Measurements from ENCODE around the gene MRAS.

The MRAS gene

DNA sequence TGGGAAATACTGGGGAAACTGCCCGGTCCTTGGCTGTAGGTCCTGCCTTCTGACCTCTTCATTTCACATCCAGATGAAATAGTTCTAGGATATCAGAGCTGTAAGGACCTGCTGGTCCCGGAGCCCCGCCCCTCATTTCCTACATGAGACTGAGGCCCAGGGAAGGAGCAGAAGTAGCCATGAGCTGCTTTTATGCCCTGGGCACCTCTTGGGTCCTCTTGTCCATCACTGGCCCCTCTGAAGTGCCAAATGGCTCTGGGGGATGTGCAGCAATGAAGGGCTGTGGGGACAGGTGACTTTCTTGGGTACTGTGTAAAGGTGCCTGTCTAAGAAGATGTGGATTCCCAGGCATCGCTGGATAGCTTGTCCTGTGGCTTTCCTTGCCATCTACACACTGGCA is 45.8 kb downstream of the MRAS start:
- Histone ChIP-seq H3K27me3 (ENCODE audit: insufficient read depth, low read length) (no peaks in the 10 kb centered on the region), H3K4me3 (ENCODE audit: low read length) (no peak overlapping the region), H3K36me3 (ENCODE audit: insufficient read depth, low read length) (no peaks in the 10 kb centered on the region), H3K4me1 (ENCODE audit: insufficient read depth, low read length) (no peaks in the 10 kb centered on the region), H2AFZ (ENCODE audit: low read depth, low read length) (no peak overlapping the region), H3K9me3 (ENCODE audit: low read length) (no peaks in the 10 kb centered on the region)

DNA sequence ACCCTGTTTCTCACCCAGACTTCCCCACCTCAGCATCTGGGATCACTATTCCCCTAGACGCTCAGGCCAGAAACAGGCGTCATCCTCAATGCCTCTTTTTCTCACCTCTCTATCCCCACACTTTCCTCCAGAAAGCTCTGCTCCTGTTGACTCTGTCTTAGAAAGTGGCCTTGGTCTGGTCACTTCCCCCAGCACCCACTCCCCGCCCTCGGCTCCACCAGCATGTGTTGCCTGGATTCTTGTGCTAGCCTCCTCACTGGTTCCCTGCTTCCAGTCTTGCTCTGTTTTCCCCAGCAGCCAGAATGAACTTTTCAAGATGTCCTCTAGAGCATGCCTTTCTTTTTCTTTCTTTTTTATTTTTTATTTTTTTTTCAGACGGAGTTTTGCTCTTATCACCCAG is 46.3 kb downstream of the MRAS start:
- Histone ChIP-seq H2AFZ (ENCODE audit: low read depth, low read length) (no peak overlapping the region), H3K4me1 (ENCODE audit: insufficient read depth, low read length) (no peaks in the 10 kb centered on the region), H3K9me3 (ENCODE audit: low read length) (no peaks in the 10 kb centered on the region), H3K27me3 (ENCODE audit: insufficient read depth, low read length) (no peaks in the 10 kb centered on the region), H3K36me3 (ENCODE audit: insufficient read depth, low read length) (no peaks in the 10 kb centered on the region), H3K4me3 (ENCODE audit: low read length) (no peak overlapping the region)

GRCh38 chr3:138395865-138396751 is 47.7 kb downstream of the MRAS start:
- Histone ChIP-seq H2AFZ (ENCODE audit: low read depth, low read length) (no peak overlapping the region), H3K4me1 (ENCODE audit: insufficient read depth, low read length) (no peaks in the 10 kb centered on the region), H3K4me3 (ENCODE audit: low read length) (no peak overlapping the region), H3K36me3 (ENCODE audit: insufficient read depth, low read length) (peaks cover 7% of the 10 kb centered on the region), H3K9me3 (ENCODE audit: low read length) (no peaks in the 10 kb centered on the region), H3K27me3 (ENCODE audit: insufficient read depth, low read length) (no peaks in the 10 kb centered on the region)

GRCh38 chr3:138396752-138397410 is 48.5 kb downstream of the MRAS start:
- no peaks in the 10 kb centered on the region for H3K9me3 ChIP-seq (ENCODE audit: low read length)
- H3K36me3 ChIP-seq (ENCODE audit: insufficient read depth, low read length), result peaks cover 7% of the 10 kb centered on the region
- H3K27me3 ChIP-seq (ENCODE audit: insufficient read depth, low read length), result no peaks in the 10 kb centered on the region
- H3K4me3 ChIP-seq (ENCODE audit: low read length), result no peak overlapping the region
- H2AFZ ChIP-seq (ENCODE audit: low read depth, low read length), result no peak overlapping the region
- no peaks in the 10 kb centered on the region for H3K4me1 ChIP-seq (ENCODE audit: insufficient read depth, low read length)

GRCh38 chr3:138397983-138398382 is 49.6 kb downstream of the MRAS start:
- Histone ChIP-seq H3K27me3 (ENCODE audit: insufficient read depth, low read length) (no peaks in the 10 kb centered on the region), H3K4me3 (ENCODE audit: low read length) (no peak overlapping the region), H3K9me3 (ENCODE audit: low read length) (no peaks in the 10 kb centered on the region), H2AFZ (ENCODE audit: low read depth, low read length) (no peak overlapping the region), H3K36me3 (ENCODE audit: insufficient read depth, low read length) (peaks cover 10% of the 10 kb centered on the region), H3K4me1 (ENCODE audit: insufficient read depth, low read length) (no peaks in the 10 kb centered on the region)

DNA sequence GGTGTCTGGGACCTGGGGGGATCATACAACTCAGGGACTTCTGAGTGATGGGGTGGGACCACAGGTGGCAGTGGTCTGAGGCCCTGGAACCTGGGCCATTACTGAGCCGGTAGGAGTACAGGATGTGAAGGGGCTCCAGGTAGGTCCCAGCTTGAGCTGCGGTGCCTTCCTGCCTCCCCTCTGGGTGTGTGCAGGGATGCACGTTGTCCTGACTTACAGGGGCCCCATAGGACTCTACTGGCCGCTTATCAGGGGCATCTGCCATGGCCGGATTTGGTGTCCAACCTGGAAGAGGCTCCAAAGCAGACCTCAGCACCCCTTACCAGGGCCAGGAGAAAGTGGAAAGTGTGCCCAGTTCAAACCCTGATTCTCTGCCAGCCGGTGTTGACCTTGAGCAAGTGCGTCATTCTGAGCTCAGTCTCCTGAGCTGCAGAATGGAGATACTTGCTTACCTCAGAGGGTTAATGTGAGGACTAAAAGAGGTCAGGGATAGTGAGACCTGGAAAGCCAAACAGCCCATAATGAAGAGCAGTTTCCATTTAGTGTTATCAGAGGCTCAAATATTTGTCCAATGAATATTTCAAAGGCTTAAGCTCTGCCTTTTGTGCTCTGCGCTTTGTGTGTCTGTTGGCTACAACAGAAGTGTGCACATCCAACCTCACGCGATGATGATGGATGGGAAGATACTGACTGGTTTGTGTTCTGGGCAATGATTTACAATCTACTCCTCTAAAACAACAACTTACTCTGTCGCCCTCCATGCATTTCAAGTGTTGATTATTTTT is 50.6 kb downstream of the MRAS start:
- H3K4me1 ChIP-seq (ENCODE audit: insufficient read depth, low read length), result no peaks in the 10 kb centered on the region
- no peaks in the 10 kb centered on the region for H3K9me3 ChIP-seq (ENCODE audit: low read length)
- no peaks in the 10 kb centered on the region for H3K27me3 ChIP-seq (ENCODE audit: insufficient read depth, low read length)
- H3K4me3 ChIP-seq (ENCODE audit: low read length), result no peak overlapping the region
- no peak overlapping the region for H2AFZ ChIP-seq (ENCODE audit: low read depth, low read length)
- peaks cover 19% of the 10 kb centered on the region for H3K36me3 ChIP-seq (ENCODE audit: insufficient read depth, low read length)

DNA sequence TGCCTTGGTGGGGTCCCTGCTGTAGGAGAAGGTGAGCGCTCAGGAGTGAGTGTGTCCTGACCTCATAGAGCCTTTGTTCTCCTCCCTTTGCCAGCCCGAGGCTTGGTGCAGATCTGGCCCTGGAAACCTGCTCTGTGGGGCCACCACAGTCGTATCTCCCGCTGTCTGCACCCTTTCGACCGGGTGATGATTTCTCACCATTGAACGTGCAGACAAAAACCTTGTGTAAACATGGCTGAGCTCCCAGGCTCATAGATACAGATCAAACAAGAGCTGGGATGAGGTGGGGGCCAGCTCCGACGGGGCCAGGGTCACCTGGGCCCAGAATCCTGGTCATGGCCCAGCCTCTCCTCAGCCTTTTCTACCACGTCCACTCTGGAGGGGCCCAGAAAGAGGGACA is 51.4 kb downstream of the MRAS start:
- Histone ChIP-seq H2AFZ (ENCODE audit: low read depth, low read length) (no peak overlapping the region), H3K4me1 (ENCODE audit: insufficient read depth, low read length) (no peaks in the 10 kb centered on the region), H3K9me3 (ENCODE audit: low read length) (peaks cover 2% of the 10 kb centered on the region), H3K36me3 (ENCODE audit: insufficient read depth, low read length) (peaks cover 26% of the 10 kb centered on the region), H3K27me3 (ENCODE audit: insufficient read depth, low read length) (no peaks in the 10 kb centered on the region), H3K4me3 (ENCODE audit: low read length) (no peak overlapping the region)

DNA sequence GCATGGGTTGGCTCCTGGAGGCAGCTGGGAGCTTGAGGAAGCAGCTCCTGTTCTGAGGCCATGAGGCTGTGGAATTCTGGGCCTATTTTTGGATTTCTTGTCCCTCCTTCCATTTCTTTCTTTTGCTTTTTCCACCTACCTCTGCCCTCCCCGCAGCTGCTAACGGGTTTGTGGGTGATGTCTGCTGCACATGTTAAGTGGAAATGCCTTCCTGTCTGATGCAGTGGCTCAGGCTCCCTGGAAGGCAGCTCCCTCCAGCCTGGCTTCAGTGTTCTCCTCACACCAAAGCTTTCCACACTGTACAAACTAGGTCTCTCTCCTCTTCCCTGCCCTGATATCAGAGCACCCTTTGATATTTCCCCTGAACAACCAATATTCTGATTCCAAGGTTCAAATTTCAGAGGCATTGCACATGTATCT is 52.3 kb downstream of the MRAS start:
- Histone ChIP-seq H3K4me1 (ENCODE audit: insufficient read depth, low read length) (no peaks in the 10 kb centered on the region), H3K9me3 (ENCODE audit: low read length) (peaks cover 3% of the 10 kb centered on the region), H3K4me3 (ENCODE audit: low read length) (no peak overlapping the region), H3K27me3 (ENCODE audit: insufficient read depth, low read length) (no peaks in the 10 kb centered on the region), H3K36me3 (ENCODE audit: insufficient read depth, low read length) (peaks cover 27% of the 10 kb centered on the region), H2AFZ (ENCODE audit: low read depth, low read length) (no peak overlapping the region)

DNA sequence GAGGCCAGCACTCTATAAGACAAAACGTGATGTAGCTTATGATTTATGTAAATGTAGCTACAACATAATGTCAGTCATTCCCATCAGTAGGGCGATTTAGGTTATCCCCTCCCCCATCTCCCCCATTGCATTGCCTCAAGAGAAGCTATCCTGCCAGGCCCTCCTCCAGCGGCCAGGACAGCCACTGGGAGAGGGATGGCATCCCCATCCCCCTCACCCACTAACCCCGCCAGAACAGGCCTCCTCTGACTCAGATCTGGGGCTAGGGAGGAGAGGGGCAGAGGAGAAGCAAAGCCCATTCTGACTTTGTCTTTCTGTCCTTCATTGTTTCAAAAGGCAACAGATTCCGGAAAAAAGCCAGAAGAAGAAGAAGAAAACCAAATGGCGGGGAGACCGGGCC is 53.5 kb downstream of the MRAS start:
- Histone ChIP-seq H3K4me3 (ENCODE audit: low read length) (no peak overlapping the region), H3K36me3 (ENCODE audit: insufficient read depth, low read length) (peaks cover 27% of the 10 kb centered on the region), H3K4me1 (ENCODE audit: insufficient read depth, low read length) (no peaks in the 10 kb centered on the region)

DNA sequence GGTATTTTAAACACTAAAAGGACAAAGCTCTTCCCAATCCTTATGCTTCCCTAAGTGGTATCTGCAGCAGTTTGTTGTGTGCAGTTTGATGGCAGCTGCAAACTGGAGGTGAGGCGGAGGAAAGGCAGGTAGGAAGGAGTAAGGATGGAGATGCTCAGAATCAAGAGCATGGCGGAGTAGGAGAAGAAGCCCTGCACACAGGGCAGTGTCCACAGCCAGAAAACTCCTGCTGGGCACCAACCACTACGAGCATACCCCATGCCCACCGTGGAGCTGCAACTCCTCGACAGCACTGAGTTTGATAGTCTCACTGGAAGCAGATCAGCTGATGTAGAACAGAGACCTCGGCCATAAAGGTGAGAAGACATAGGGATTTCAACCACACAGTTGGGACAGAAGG is 55.7 kb downstream of the MRAS start:
- Histone ChIP-seq H3K27me3 (ENCODE audit: insufficient read depth, low read length) (no peaks in the 10 kb centered on the region), H3K4me3 (ENCODE audit: low read length) (no peak overlapping the region), H2AFZ (ENCODE audit: low read depth, low read length) (no peak overlapping the region), H3K4me1 (ENCODE audit: insufficient read depth, low read length) (no peaks in the 10 kb centered on the region), H3K9me3 (ENCODE audit: low read length) (peaks cover 3% of the 10 kb centered on the region), H3K36me3 (ENCODE audit: insufficient read depth, low read length) (peaks cover 27% of the 10 kb centered on the region)

More for the DNA sequence above, 53.5 kb downstream of the MRAS start:
- Histone ChIP-seq H3K27me3 (ENCODE audit: insufficient read depth, low read length) (no peaks in the 10 kb centered on the region), H3K9me3 (ENCODE audit: low read length) (peaks cover 3% of the 10 kb centered on the region), H2AFZ (ENCODE audit: low read depth, low read length) (no peak overlapping the region)

DNA sequence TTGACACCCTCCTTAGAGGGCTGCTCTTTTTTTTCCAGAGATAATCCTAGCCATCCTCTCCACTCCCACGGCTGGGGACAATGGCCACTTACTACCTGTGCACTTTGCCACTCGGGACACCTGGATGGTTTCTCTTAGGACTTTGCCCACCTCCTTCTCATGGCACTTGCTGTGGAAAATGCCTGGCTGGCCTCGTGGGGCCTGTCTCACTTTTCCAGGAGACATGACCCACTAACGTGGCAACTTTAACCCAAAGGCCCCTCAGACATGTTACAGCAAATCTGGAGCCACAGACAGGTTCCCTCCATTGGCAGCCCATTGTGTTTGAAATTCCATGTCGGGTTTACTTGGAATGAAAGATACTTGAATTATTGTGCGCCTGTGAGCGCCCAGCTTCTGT is 56.6 kb downstream of the MRAS start:
- Histone ChIP-seq H3K4me1 (ENCODE audit: insufficient read depth, low read length) (no peaks in the 10 kb centered on the region), H2AFZ (ENCODE audit: low read depth, low read length) (no peak overlapping the region), H3K36me3 (ENCODE audit: insufficient read depth, low read length) (peaks cover 27% of the 10 kb centered on the region), H3K9me3 (ENCODE audit: low read length) (peaks cover 3% of the 10 kb centered on the region), H3K4me3 (ENCODE audit: low read length) (no peak overlapping the region), H3K27me3 (ENCODE audit: insufficient read depth, low read length) (no peaks in the 10 kb centered on the region)

DNA sequence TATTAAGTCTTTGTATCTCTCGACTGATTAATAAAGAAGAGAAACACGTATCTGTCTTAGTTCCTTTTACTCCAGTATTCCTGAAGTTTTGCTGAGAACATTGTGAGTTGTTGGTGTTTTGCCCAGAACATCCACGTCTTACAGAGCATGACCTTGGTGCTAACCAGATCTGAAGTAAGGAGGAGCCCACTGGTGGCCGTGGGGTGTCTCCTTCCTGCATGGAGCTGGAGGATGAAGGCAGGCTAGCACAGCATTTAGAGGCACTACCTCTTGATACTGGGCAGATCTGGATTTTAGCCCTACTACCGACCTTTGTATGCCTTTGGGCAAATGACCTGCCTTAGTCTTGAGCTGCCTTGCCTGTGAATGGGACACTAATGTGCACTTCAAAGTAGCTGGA is 57.1 kb downstream of the MRAS start:
- Histone ChIP-seq H2AFZ (ENCODE audit: low read depth, low read length) (no peak overlapping the region), H3K36me3 (ENCODE audit: insufficient read depth, low read length) (peaks cover 25% of the 10 kb centered on the region)

DNA sequence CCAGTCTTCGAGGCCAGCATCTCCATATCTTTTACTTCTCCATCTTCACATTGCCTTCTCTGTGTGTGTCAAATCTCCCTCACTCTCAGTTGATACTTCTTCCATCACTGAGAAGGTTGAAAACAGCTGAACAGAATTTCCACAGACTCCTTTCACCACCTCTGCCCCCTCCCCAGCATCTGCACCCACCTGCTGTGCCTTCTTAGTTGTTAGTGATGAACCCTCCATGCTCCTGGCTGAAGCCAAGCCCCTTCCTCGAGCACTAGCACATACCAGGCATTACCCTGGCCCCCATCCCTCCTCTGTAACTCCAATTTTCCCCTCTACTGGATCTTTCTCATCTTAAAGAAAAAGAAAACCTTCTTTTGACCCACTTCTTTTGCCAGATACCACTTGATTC is 58.2 kb downstream of the MRAS start:
- Histone ChIP-seq H3K27me3 (ENCODE audit: insufficient read depth, low read length) (no peaks in the 10 kb centered on the region), H3K4me1 (ENCODE audit: insufficient read depth, low read length) (no peaks in the 10 kb centered on the region), H3K36me3 (ENCODE audit: insufficient read depth, low read length) (peaks cover 20% of the 10 kb centered on the region), H2AFZ (ENCODE audit: low read depth, low read length) (no peak overlapping the region), H3K9me3 (ENCODE audit: low read length) (peaks cover 3% of the 10 kb centered on the region), H3K4me3 (ENCODE audit: low read length) (no peak overlapping the region)

More for the DNA sequence above, 57.1 kb downstream of the MRAS start:
- peaks cover 3% of the 10 kb centered on the region for H3K9me3 ChIP-seq (ENCODE audit: low read length)
- H3K27me3 ChIP-seq (ENCODE audit: insufficient read depth, low read length), result no peaks in the 10 kb centered on the region
- H3K4me1 ChIP-seq (ENCODE audit: insufficient read depth, low read length), result no peaks in the 10 kb centered on the region
- no peak overlapping the region for H3K4me3 ChIP-seq (ENCODE audit: low read length)
